Measurements from ENCODE around the gene SEC14L1. TPM values are rescaled to one million over a fixed set of nuclear protein-coding genes. Genes with fewer than 3 reads are reported as not detected.

The SEC14L1 gene
- total and polyA plus RNA-seq, 3 experiments from 2014 or later = 9.5 to 75.6 (median 73.3) TPM

GRCh38 chr17:77119668-77120301 is 21.0 kb upstream of the SEC14L1 start:
- no peak for DNase-seq
- H3K36me3 ChIP-seq (ENCODE audit: insufficient read depth, low read length) = no peaks in the 10 kb centered on the region
- no peak overlapping the region for H3K4me3 ChIP-seq (ENCODE audit: low read length)
- no peaks in the 10 kb centered on the region for H3K9me3 ChIP-seq (ENCODE audit: low read length)
- Mint-ChIP-seq H3K36me3 (no peaks in the 10 kb centered on the region), H3K4me1 (no peaks in the 10 kb centered on the region), H3K4me3 (no peak overlapping the region), H3K27ac (peak overlapping the region in 1 of 8 donors; percentile 47), H3K9me3 (no peaks in the 10 kb centered on the region), H3K27me3 (no peaks in the 10 kb centered on the region)
- CTCF ChIA-PET = no interaction called here
- no peak overlapping the region for H3K27ac ChIP-seq (ENCODE audit: low read depth, low read length)
- H3K4me1 ChIP-seq (ENCODE audit: insufficient read depth, low read length) = no peaks in the 10 kb centered on the region
- POLR2A ChIA-PET = no interaction called here
- no peaks in the 10 kb centered on the region for H3K27me3 ChIP-seq (ENCODE audit: insufficient read depth, low read length, poor library complexity, severe bottlenecking)

DNA sequence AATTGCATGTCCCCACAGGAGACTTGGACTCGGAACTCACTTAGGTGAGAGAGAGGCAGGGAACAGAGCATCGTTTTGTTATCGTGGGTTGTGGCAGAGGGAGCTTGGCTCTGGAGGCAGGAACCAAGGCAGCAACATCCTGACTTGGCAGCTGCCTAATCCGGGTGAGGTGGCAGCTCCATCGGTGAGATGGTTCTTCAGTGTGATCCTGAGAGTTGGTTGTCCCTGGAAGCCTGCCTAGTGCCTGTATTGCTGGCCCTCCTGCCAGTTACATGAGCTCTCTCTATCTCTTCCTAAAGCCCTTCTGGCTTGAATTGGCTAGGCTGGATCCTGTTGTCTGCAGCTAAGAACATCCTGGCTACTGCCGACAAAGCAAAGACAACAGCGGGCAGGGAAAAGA is 19.9 kb upstream of the SEC14L1 start:
- H3K27me3 Mint-ChIP-seq = no peaks in the 10 kb centered on the region
- H3K9me3 ChIP-seq (ENCODE audit: low read length) = no peaks in the 10 kb centered on the region
- DNase-seq = no peak
- ChIA-PET POLR2A (no interaction called here), CTCF (interaction anchor here (0.7 kb wide), 1 partner anchor 11 kb away, joined by 3 read pairs; no protein-coding TSS in a partner anchor)
- H3K27me3 ChIP-seq (ENCODE audit: insufficient read depth, low read length, poor library complexity, severe bottlenecking) = no peaks in the 10 kb centered on the region
- no peak overlapping the region for H3K27ac Mint-ChIP-seq
- H3K9me3 Mint-ChIP-seq = no peaks in the 10 kb centered on the region
- H3K4me1 ChIP-seq (ENCODE audit: insufficient read depth, low read length) = no peaks in the 10 kb centered on the region
- no peaks in the 10 kb centered on the region for H3K4me1 Mint-ChIP-seq
- H3K4me3 Mint-ChIP-seq = no peak overlapping the region
- no peak overlapping the region for H3K27ac ChIP-seq (ENCODE audit: low read depth, low read length)
- no peak overlapping the region for H3K4me3 ChIP-seq (ENCODE audit: low read length)
- H3K36me3 Mint-ChIP-seq = no peaks in the 10 kb centered on the region
- H3K36me3 ChIP-seq (ENCODE audit: insufficient read depth, low read length) = no peaks in the 10 kb centered on the region

DNA sequence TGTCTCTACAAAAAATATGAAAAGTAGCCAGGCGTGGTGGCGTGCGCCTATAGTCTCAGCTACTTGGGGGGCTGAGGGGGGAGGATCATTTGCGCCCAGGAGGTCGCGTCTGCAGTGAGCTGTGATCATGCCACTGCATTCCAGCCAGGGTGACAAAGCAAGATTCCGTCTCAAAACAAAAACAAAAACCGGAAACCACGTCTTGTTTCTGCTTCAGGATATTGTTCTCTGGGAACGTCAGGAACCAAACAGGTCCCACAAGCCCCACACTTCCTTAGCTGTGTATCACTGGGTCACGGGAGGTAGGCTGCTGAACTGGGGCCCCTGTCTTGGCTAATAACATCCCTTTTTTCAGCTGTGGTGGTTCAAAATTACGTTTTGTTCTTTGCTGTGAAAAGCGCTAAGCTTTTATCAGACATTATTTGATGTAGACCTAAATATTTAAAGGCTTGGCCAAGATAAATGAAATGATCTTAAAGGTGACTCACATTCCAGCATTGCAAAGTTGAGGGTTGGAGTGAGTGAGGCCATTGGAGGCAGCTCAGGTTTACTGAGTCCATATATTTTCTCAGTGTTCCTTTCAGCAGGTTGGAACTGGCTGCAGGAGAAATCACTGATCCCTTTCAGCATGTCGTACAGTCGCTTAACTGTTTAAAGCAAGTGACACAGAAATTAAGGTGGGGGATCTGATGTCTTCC is 16.4 kb upstream of the SEC14L1 start:
- Histone ChIP-seq H3K9me3 (ENCODE audit: low read length) (no peaks in the 10 kb centered on the region), H3K27me3 (ENCODE audit: insufficient read depth, low read length, poor library complexity, severe bottlenecking) (no peaks in the 10 kb centered on the region), H3K4me1 (ENCODE audit: insufficient read depth, low read length) (peaks cover 17% of the 10 kb centered on the region), H3K4me3 (ENCODE audit: low read length) (no peak overlapping the region), H3K27ac (ENCODE audit: low read depth, low read length) (no peak overlapping the region), H3K36me3 (ENCODE audit: insufficient read depth, low read length) (no peaks in the 10 kb centered on the region)
- POLR2A ChIA-PET = no interaction called here
- Mint-ChIP-seq H3K27ac (peak overlapping the region in 2 of 8 donors; percentile 33 to 86), H3K4me3 (no peak overlapping the region), H3K36me3 (no peaks in the 10 kb centered on the region), H3K4me1 (peaks cover 5 to 18% (median 14%) of the 10 kb centered on the region in 3 donors), H3K9me3 (no peaks in the 10 kb centered on the region), H3K27me3 (no peaks in the 10 kb centered on the region)
- no peak for DNase-seq
- CTCF ChIA-PET = interaction anchor here (0.8 to 1.9 kb wide), 3 partner anchors 34 to 37 kb away, joined by 3 to 5 read pairs (median 4); no protein-coding TSS in a partner anchor

GRCh38 chr17:77125432-77125901 is 15.3 kb upstream of the SEC14L1 start:
- Mint-ChIP-seq H3K27ac (peak overlapping the region in 3 of 8 donors; percentile 8 to 82 (median 24)), H3K4me1 (peaks cover 8 to 18% (median 14%) of the 10 kb centered on the region in 3 donors), H3K27me3 (no peaks in the 10 kb centered on the region), H3K9me3 (no peaks in the 10 kb centered on the region), H3K36me3 (no peaks in the 10 kb centered on the region), H3K4me3 (peak overlapping the region in 2 of 7 donors; percentile 27 to 32)
- peaks cover 17% of the 10 kb centered on the region for H3K4me1 ChIP-seq (ENCODE audit: insufficient read depth, low read length)
- H3K4me3 ChIP-seq (ENCODE audit: low read length) = no peak overlapping the region
- DNase-seq = no peak
- no peaks in the 10 kb centered on the region for H3K36me3 ChIP-seq (ENCODE audit: insufficient read depth, low read length)
- no peaks in the 10 kb centered on the region for H3K27me3 ChIP-seq (ENCODE audit: insufficient read depth, low read length, poor library complexity, severe bottlenecking)
- ChIA-PET CTCF (interaction anchor here (1.2 to 1.9 kb wide), 2 partner anchors 37 to 39 kb away, joined by 3 to 5 read pairs; no protein-coding TSS in a partner anchor), POLR2A (no interaction called here)
- H3K27ac ChIP-seq (ENCODE audit: low read depth, low read length) = no peak overlapping the region
- H3K9me3 ChIP-seq (ENCODE audit: low read length) = no peaks in the 10 kb centered on the region

DNA sequence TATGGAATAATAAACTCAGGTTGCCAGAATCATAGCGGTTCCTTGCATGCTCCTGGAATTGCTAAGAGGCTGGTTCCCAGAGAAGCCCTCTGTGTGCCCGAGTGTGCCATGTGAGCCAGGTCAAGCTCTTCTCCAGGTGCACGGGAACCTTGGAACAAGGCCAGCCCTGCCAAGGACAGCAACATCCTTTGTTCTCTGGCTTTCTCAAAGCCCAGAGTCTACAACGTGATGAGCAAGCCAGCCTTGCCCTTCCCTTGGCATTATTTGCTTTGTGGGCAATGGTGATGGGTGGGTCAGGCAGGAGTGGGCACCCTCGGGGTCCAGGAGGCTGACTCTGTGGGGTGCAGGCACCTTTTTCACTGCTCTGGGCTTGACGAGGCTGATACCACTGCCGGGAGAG is 14.2 kb upstream of the SEC14L1 start:
- Histone ChIP-seq H3K27ac (ENCODE audit: low read depth, low read length) (no peak overlapping the region), H3K9me3 (ENCODE audit: low read length) (no peaks in the 10 kb centered on the region), H3K4me1 (ENCODE audit: insufficient read depth, low read length) (peaks cover 17% of the 10 kb centered on the region), H3K4me3 (ENCODE audit: low read length) (no peak overlapping the region), H3K27me3 (ENCODE audit: insufficient read depth, low read length, poor library complexity, severe bottlenecking) (no peaks in the 10 kb centered on the region), H3K36me3 (ENCODE audit: insufficient read depth, low read length) (no peaks in the 10 kb centered on the region)
- Mint-ChIP-seq H3K4me1 (peaks cover 8 to 18% (median 14%) of the 10 kb centered on the region in 3 donors), H3K27me3 (no peaks in the 10 kb centered on the region), H3K4me3 (no peak overlapping the region), H3K36me3 (no peaks in the 10 kb centered on the region), H3K9me3 (no peaks in the 10 kb centered on the region), H3K27ac (peak overlapping the region in 4 of 8 donors; percentile 8 to 82 (median 72))
- POLR2A ChIA-PET = no interaction called here
- CTCF ChIA-PET = no interaction called here
- no peak for DNase-seq

DNA sequence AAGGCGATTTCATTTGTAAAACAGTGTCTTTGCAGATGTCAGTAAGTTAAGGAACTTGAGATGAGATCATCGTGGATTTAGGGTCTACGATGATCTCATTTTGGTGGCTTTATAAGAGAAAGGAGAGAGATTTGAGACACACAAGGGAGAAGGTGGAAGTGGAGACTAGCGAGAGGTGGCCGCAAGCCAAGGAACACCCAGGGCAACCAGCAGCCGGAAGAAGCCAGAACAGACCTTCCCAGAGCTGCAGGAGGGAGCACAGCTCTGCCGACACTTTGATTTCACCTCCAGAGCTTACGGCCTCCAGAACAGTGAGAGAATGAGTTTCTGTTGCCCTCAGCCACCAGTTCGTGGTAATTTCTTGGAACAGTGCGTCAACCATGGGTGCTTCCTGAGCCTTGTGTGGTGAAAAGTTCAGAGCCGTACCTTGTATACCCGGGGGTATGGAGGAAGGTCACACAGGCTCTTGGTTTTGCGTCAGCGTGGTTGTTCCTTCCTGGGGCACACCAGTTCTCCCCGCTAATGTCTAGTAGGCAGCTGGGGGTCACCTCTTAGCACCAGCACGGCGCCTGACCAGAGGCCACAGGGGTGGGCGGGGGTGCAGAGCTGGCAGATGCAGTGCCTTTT is 12.9 kb upstream of the SEC14L1 start:
- no peaks in the 10 kb centered on the region for H3K9me3 ChIP-seq (ENCODE audit: low read length)
- no peaks in the 10 kb centered on the region for H3K9me3 Mint-ChIP-seq
- peak; percentile 44 to 90 (median 76) for DNase-seq
- ChIA-PET POLR2A (interaction anchor here (1.0 to 1.9 kb wide), 2 partner anchors 12 to 830 kb away, joined by 3 to 11 read pairs; partner anchors contain the start of genes SEC14L1 and TNRC6C), CTCF (interaction anchor here (0.9 to 1.4 kb wide), 3 partner anchors 12 to 32 kb away, joined by 3 to 4 read pairs (median 3); no protein-coding TSS in a partner anchor)
- peaks cover 17% of the 10 kb centered on the region for H3K4me1 ChIP-seq (ENCODE audit: insufficient read depth, low read length)
- peak overlapping the region; percentile 29 to 78 (median 72) for H3K4me3 Mint-ChIP-seq
- no peaks in the 10 kb centered on the region for H3K27me3 Mint-ChIP-seq
- peak overlapping the region; percentile 84 to 97 (median 90) for H3K27ac Mint-ChIP-seq
- H3K36me3 Mint-ChIP-seq = no peaks in the 10 kb centered on the region
- no peaks in the 10 kb centered on the region for H3K36me3 ChIP-seq (ENCODE audit: insufficient read depth, low read length)
- no peaks in the 10 kb centered on the region for H3K27me3 ChIP-seq (ENCODE audit: insufficient read depth, low read length, poor library complexity, severe bottlenecking)
- peak overlapping the region; percentile 17 for H3K4me3 ChIP-seq (ENCODE audit: low read length)
- H3K27ac ChIP-seq (ENCODE audit: low read depth, low read length) = peak overlapping the region; percentile 43
- peaks cover 8 to 18% (median 14%) of the 10 kb centered on the region in 3 donors for H3K4me1 Mint-ChIP-seq

GRCh38 chr17:77128896-77129567 is 11.7 kb upstream of the SEC14L1 start:
- Mint-ChIP-seq H3K9me3 (no peaks in the 10 kb centered on the region), H3K27me3 (no peaks in the 10 kb centered on the region), H3K4me1 (peaks cover 8 to 18% (median 14%) of the 10 kb centered on the region in 3 donors), H3K36me3 (no peaks in the 10 kb centered on the region), H3K4me3 (peak overlapping the region in 1 of 7 donors; percentile 3), H3K27ac (peak overlapping the region in 7 of 8 donors; percentile 17 to 89 (median 85))
- Histone ChIP-seq H3K4me3 (ENCODE audit: low read length) (no peak overlapping the region), H3K27ac (ENCODE audit: low read depth, low read length) (no peak overlapping the region), H3K9me3 (ENCODE audit: low read length) (no peaks in the 10 kb centered on the region), H3K36me3 (ENCODE audit: insufficient read depth, low read length) (no peaks in the 10 kb centered on the region), H3K4me1 (ENCODE audit: insufficient read depth, low read length) (peaks cover 17% of the 10 kb centered on the region), H3K27me3 (ENCODE audit: insufficient read depth, low read length, poor library complexity, severe bottlenecking) (no peaks in the 10 kb centered on the region)
- ChIA-PET POLR2A (interaction anchor here (0.6 to 1.9 kb wide), 3 partner anchors 11 to 40 kb away, joined by 3 to 11 read pairs (median 3); partner anchors contain the start of gene SEC14L1), CTCF (interaction anchor here (1.2 to 1.4 kb wide), 2 partner anchors 11 to 21 kb away, joined by 3 read pairs; no protein-coding TSS in a partner anchor)
- no peak for DNase-seq

Data from CD8-positive, alpha-beta memory T cell (primary cell).